DMS153 treated with DMSO at 0.1 percent for 48 hours (cell line): ENCODE results near the gene DGUOK.

Experiments
- DNase-seq: peaks from one replicate; lab custom pipeline; 2025; ENCODE audit not compliant: unreplicated experiment; lab: John Stamatoyannopoulos, UW

DGUOK gene

GRCh38 chr2:73946666-73947065, 20.0 kb downstream of the DGUOK start:
- no peak for DNase-seq

GRCh38 chr2:73947412-73948018, 20.8 kb downstream of the DGUOK start:
- DNase-seq = no peak

- DNase-seq = no peak
These were observed 23.1 kb downstream of the DGUOK start for GRCh38 chr2:73949802-73950201.

GRCh38 chr2:73952499-73953446, 26.1 kb downstream of the DGUOK start:
- no peak for DNase-seq

GRCh38 chr2:73956218-73956865, 29.7 kb downstream of the DGUOK start:
- no peak for DNase-seq

GRCh38 chr2:73961274-73961673, 34.6 kb downstream of the DGUOK start:
- no peak for DNase-seq

GRCh38 chr2:73961823-73962615, 35.3 kb downstream of the DGUOK start:
- no peak for DNase-seq

GRCh38 chr2:73962798-73963197, 36.1 kb downstream of the DGUOK start:
- DNase-seq = no peak

- DNase-seq = no peak
These were observed 36.9 kb downstream of the DGUOK start for GRCh38 chr2:73963385-73964120.

- DNase-seq = no peak
These were observed 37.5 kb downstream of the DGUOK start for GRCh38 chr2:73964223-73964622.

- no peak for DNase-seq
These were observed 38.4 kb downstream of the DGUOK start for GRCh38 chr2:73965053-73965452.

- no peak for DNase-seq
These were observed 41.8 kb downstream of the DGUOK start for GRCh38 chr2:73968357-73968937.

- no peak for DNase-seq
These were observed 42.7 kb downstream of the DGUOK start for GRCh38 chr2:73969356-73969755.

- no peak for DNase-seq
These were observed 43.6 kb downstream of the DGUOK start for GRCh38 chr2:73970141-73970803.

- DNase-seq = peak; percentile 50
These were observed 44.3 kb downstream of the DGUOK start for GRCh38 chr2:73970850-73971471.

GRCh38 chr2:73971722-73972121, 45.0 kb downstream of the DGUOK start:
- peak; percentile 3 for DNase-seq

GRCh38 chr2:73972846-73973245, 46.2 kb downstream of the DGUOK start:
- DNase-seq = no peak

- DNase-seq = no peak
These were observed 49.1 kb downstream of the DGUOK start for GRCh38 chr2:73975731-73976130.

- DNase-seq = no peak
These were observed 50.1 kb downstream of the DGUOK start for GRCh38 chr2:73976803-73977202.
